Measurements from ENCODE around the gene OR2G3.

OR2G3 gene

DNA sequence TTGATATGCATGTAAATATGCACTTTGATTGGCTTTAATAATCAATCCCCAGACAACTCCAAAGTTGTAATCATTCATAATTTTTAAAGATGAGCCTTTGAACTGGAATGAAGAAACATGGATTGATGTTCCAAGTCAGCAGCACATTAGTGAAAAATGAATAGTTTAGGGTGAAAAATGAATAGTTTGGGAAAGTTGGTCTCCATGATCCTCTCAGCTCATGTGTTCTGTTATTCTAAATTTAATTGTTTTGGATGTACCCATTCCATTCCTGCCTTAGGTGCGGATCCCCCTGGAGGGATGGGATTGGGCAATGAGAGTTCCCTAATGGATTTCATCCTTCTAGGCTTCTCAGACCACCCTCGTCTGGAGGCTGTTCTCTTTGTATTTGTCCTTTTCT lies at the start of gene OR2G3:
Gene OR2G3, plus strand, starts transcription at position 301 of the 400 bp plus-strand sequence. Its CDS starts 0 bp downstream, at position 301.
- no peak for DNase-seq (ENCODE audit: low read depth in 2 of 2)

DNA sequence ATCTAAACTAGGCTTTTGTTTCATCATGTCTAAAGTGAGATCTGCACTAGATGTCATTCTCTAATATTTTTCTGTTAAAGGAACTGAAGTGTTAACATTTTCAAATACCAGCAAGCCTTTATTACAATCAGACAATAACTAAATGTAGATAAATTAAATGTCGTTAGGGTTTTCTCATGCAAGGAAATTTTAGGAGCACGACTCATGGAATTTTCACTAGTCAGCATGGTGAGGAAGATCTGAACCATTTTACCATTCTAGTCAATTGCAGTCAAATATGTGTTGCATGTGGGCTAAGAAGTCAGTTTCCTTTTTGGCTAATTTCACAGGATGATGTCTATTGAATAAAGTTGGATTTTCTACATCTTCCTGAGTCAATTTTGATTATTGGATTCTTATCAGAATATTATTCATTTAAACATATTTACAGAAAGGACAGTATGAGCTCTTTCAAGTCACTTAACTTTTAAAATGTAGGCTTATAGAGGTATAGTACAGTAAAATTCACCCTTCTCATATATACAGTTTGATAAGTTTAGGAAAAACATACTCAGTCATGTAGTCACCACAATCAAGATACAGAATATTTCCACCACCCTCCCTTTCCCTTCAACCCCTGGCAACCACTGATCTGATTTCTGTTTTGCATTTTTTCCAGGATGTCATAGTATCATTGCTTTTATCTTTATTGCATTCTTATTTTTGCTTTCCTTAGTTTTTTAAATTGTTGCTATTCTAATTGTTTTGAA lies 47.3 kb upstream of the OR2G3 start:
- no peak for DNase-seq (ENCODE audit: low read depth in 2 of 2)

DNA sequence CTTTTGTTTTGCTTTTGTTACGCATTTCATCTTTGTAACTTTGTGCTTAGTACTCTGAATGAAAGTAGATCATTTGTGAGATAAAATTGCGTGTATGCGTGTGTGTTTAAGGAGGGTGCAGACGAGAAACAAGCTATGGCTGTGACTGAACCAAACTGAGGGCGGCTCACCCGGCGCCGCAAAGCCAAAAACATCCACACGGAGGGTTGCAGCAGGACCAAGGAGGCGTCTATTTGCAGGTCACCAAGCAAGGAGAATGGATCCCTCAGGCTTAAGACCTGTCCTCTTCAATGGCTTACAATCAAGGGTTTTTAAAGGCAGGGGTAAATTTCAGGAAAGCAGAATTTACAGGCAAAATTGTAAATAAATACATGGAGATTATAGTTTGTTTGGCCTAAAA lies 43.7 kb upstream of the OR2G3 start:
- no peak for DNase-seq (ENCODE audit: low read depth in 2 of 2)

DNA sequence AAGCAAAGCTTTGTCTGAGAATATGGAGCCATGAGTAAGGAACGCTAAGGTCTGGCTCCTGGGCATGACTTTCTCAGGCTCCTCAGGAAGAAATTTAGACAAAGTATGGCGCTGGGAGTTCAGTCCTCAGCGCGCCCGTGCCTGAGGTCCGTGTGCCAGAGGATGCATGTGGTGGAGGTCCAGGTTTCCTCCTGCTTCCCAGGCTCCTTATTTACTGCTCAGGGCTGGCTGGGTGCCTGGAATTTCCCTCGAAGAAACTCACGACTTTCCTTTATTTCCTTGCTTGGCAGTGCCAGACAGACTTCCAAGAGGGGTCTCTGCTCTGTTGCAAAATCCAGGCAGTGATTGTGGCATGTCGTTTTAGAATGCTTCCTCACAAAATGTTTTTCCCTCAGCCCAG lies 43.2 kb upstream of the OR2G3 start:
- no peak for DNase-seq (ENCODE audit: low read depth in 2 of 2)

DNA sequence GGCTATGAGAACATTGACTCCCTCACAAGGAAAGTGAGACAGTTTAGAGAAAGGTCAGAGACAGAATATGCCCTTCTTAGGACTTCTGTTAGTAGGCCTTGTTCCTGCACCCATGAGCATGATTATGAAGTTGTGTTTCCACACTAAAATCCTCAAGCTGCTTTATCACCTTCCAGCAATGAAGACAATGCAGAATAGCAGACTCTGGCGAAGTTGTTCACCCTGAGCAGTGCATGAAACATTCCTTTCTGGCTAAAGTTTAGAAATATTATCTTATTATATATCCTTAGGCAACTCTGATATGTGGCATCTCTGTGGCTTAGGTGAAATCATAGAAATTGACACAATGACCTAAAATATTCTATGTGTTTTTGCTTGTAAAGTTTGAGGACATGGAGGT lies 31.1 kb upstream of the OR2G3 start:
- DNase-seq (ENCODE audit: low read depth in 2 of 2) = no peak

DNA sequence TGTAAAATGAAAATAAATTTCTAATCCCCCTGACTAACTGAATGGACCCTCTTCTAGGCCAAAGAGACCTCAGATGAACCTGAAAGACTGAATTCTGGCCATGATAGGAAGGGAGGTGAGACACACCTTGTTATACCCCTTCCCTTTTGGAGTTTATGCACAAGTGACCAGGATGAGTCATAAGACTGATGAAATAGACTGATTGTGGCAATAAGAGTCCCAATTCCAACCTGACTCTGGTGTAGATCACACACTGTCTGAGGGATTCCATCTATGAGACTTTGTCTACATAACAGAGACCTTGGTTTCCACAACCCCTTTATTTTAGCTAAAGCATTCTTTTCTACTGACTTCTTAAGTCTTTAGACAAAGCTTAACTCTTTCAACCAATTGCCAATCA lies 30.7 kb upstream of the OR2G3 start:
- no peak for DNase-seq (ENCODE audit: low read depth in 2 of 2)

DNA sequence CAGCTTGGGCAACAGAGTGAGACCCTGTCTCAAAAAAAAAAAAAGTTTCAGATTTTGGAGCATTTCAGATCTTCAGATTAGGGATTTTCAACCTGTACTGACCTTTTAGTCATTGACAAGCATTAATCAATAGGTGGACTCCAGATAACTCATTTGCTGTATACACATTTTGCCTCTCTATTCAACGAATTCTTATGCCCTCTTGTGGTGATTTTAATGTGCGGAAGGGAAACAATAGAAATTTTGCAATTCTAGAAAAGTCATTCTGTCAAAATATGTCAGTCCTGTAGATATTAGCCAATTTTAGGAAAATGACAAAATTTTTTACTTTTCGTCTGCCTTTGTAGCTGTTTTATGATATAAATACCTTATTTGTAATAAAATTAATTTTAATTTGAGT lies 28.9 kb upstream of the OR2G3 start:
- DNase-seq (ENCODE audit: low read depth in 2 of 2) = no peak

DNA sequence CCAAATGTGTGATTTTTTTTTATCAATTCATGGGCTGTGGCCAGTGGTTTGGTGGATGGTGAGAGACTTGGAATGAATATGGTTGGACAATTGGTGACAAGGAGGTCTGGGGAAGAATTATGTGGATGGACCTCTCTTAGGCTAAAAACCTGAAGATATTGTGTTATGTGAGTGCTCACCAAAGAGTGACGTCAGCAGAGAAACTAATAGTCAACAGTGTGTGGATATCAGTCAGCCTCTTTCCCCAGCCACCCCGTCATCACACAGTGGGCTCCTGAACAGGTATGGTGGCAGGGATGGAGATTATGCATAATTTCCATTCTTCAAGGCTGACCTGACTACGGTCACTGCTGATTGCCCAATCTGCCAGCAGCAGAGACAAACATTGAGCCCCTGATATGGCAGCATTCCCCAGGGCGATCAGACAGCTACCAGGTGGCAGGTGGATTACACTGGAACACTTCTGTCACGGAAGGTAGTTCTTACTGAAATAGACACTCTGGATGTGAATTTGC lies 26.4 kb upstream of the OR2G3 start:
- no peak for DNase-seq (ENCODE audit: low read depth in 2 of 2)

DNA sequence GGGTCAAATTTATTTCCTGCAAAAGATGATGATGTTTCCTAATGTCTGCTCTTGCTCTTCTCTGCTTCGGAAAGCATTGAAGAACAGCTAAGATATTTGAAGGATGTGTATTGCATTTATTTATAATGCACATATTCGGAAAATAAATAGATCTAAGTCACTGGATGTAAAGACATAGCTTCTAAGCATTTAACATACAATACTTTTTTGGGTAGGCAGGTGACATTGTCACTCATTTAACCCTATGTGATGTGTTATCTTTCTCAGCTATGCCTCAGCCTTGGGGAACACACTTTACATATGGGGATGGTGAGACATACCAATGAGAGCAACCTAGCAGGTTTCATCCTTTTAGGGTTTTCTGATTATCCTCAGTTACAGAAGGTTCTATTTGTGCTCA lies 17.3 kb upstream of the OR2G3 start, which contains the start of gene OR2G2:
Gene OR2G2, plus strand, starts transcription at position 301 of the 400 bp plus-strand sequence. Its CDS starts 0 bp downstream, at position 301.
- no peak for DNase-seq (ENCODE audit: low read depth in 2 of 2)

DNA sequence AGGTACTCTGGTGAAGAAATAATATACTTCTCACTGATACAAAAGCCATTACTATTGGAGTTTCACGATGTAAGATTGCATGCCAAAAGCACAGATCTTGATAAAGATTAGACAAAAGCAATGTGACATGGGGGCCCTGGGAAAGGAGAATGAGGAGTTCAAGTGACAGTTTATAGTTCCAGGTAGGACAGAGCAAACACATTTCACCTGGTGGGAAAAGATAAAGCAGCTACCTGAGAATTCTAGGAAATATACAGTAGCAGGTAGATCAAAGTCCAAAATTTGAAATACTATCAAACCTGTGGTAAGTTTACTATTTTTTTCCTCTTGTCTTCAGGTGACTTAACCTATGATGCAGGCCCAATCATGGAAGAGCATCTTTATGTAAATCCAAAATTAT lies 8.0 kb downstream of the OR2G3 start:
- DNase-seq (ENCODE audit: low read depth in 2 of 2) = no peak

DNA sequence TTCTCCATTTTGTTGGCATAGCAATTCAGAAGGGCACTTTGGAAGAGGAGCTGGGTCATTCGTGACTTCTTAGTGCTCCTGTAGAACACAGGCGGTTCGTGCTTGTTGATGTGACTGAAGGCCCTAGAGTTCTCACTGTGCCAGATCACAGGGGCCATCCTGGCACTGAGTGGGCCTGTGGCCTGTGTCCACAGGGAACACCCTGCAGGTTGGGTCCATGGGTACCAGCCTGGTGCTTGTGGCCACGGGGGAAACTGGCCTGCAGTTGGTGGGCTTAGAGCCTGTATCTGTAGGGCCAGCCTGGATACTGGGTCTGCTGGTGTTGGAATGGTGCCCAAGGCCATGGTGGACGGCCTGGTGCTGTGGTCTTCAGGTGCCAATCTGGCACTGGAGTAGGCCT lies 9.2 kb downstream of the OR2G3 start:
- no peak for DNase-seq (ENCODE audit: low read depth in 2 of 2)

DNA sequence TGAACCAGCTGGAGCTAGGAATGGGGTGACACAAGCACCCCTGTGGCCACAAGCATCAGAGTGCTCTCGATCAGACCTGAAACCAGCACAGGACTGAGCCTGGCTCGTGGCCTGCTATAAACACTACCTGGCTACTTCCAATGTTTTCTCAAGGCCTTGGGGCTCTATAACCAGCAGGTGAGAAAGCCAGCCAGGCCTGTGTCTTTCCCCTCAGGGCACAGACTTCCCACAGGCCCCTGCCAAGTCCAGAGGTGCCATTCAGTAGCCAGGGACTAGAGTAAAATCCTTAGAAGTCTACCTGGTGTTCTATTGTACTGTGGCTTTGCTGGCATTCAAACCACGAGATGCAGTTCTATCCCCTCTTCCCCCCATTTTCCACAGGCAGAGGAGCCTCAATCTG lies 22.6 kb downstream of the OR2G3 start:
- DNase-seq (ENCODE audit: low read depth in 2 of 2) = no peak

DNA sequence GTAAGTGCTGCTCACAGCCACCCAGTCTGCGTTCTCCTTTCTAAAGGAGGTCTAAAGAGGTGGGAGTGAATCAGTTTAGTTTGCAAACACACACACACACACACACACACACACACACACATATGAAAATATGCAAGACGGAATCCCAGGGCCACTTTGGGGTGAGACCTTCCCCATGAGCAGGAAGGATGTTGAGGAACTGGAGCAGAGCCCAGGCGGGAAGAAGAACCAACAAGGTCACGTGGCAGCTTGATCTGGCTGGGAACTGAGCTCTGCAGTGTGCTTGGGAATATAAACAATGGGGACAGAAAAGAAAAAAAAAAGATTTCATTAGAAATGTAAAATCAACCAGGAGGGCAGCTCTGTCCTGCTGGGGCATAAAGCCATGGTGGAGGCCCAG lies 32.6 kb downstream of the OR2G3 start:
- no peak for DNase-seq (ENCODE audit: low read depth in 2 of 2)

DNA sequence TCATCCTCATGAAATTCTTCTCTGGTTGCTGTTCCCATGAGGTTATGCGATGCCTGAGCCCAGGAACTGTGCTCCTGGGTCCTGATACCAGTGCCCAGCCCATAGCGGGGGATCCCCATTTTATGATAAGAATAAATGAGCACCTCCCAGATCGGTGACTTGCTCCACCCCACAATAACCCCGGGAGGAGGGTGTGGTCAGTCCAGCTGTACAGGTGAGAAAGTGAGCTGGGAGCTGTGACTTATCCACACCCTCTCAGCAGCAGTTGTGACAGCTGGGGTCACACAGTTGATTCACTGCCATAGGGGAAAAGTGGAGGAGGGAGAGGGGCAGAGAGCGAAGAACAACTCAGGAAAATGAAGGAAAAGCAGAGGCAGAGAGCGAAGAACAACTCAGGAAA lies 33.4 kb downstream of the OR2G3 start:
- DNase-seq (ENCODE audit: low read depth in 2 of 2) = no peak

DNA sequence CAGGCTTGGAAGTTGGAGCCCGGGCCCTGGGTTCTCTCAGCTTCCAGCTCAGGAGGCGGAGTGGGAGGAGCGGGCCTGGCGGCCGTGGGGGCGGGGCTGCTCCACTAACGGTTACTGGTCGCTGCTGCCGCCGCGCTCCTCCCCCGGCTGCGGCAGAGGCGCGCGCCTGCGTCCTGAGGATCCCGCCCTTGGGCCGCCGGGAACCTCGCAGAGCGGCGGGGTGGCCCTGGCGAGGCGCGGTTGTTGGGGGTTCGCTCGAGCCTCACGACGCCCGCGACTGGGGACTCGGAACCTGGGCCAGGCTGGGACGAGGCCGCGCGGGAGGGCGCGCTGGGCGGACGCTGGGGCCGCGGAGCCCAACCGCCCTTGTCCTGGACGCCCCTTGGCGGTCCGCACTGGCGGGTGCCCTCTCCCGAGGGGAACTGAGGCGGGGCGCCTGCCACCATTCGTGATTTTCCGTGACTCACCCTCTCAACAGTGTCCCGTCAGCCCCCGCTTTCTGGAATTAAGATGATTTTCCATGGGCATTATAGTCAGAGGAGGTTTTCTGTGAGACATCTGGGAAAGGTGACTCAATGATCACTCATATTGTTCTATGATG lies 34.1 kb downstream of the OR2G3 start:
- DNase-seq (ENCODE audit: low read depth in 2 of 2) = peak in 1 of 2 donors; percentile 1

DNA sequence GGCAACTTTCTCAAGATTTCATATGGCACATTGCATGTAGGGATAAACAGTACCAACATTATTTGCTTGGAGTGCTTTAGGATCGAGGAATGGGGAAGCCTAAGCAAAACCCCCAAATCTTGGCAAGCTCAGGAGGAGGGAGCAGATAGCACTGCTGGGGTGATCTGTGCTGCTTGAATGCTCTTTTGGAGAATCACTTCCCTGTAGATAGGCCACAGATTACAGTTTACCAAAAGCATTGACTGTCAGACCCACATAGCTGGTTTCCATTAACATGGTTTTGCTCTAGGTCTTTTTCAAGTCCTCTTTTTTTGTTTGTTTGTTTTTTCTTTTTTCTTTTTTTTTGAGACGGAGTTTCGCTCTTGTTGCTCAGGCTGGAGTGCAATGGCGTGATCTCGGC lies 37.4 kb downstream of the OR2G3 start:
- DNase-seq (ENCODE audit: low read depth in 2 of 2) = no peak

DNA sequence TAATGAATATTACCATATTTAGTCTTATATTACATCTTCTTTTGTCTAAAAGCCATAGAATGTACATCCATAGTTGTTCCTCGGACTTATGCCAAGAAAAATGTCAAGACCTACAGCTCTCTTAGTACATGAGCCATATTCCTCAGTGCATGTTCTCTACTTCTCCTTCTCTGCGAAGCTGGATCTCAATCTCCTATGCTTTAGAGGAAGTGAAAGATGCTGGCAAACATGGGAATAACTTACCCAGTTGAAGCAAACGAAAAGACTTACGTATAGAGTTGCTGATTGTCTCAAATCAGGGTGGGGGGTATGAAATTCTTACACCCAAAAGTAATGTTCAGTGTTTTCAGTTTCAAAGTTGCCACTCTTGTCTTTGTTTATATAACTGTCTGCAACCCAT lies 41.5 kb downstream of the OR2G3 start:
- DNase-seq (ENCODE audit: low read depth in 2 of 2) = no peak

DNA sequence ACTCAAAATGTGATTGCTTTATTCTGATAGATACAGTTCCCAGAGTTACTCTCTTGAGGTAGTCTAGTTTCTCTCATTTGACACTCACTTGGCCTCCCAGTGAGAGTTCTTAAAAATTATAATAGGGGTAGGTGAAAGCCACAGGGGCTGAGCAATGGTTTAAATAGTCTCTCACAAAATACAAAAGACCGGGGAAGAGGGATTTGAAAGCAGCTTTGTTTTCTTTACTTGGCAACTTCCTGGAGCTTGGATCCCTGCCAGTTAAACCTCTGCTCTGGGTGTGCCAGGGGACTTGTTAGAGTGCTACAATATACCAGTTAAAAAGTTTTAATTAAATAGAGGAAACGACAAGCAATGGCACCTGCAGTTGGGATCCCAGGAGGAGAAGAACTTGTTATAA lies 42.5 kb downstream of the OR2G3 start:
- no peak for DNase-seq (ENCODE audit: low read depth in 2 of 2)

DNA sequence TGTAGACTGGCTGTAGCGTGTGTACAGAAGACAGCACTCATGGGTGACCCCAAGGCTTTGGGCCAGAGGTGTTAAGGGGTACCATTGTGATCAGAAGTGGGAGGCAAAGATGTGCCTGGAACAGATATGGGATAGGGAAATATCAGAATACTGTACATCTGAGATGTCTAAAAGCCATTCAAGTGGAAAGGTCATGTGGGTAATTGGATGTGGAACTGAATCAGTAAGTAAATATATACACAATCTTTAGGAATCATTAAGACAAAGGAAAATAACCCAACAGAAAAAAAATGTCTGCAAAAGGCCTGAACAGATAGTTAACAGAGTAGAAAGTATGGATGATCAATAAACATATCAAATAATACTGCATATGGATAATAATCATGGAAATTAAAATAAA lies 47.7 kb downstream of the OR2G3 start:
- DNase-seq (ENCODE audit: low read depth in 2 of 2) = no peak

Measured in stimulated activated CD8-positive, alpha-beta memory T cell treated with anti-CD3 and anti-CD28 coated beads, Interleukin-2, amount 100 ng/mL, for 1 hour (primary cell).